PFSK-1 (cell line): Measurements from ENCODE around the gene RIMS1.

Experiments
- POLR2AphosphoS5 ChIP-seq: IDR thresholded peaks from 2 replicates; pipeline ENCODE4 v1.6.1; 2012; ENCODE audit warnings: low read depth, mild to moderate bottlenecking, control low read depth, low read length, moderate library complexity
- SIN3A ChIP-seq: IDR thresholded peaks from 2 replicates; pipeline ENCODE4 v1.6.1; 2012; ENCODE audit warnings: mild to moderate bottlenecking, low read length, moderate library complexity, borderline replicate concordance; ENCODE audit not compliant: insufficient read depth
- TAF1 ChIP-seq: IDR thresholded peaks from 2 replicates; pipeline ENCODE4 v1.6.1; 2012; ENCODE audit warnings: low read length, control low read depth, borderline replicate concordance; ENCODE audit not compliant: insufficient read depth
- TF ChIP-seq, protein P1 (sequence below), 2 experiments: IDR thresholded peaks; 2 replicates each; pipeline versions ENCODE4 v1.6.1 to v1.8.0; 2011 to 2012; ENCODE audit warnings: low read depth in 2 of 2, low read length in 2 of 2, control low read depth in 1 of 2, inconsistent platforms in 1 of 2, mild to moderate bottlenecking in 1 of 2, moderate library complexity in 1 of 2; ENCODE audit not compliant: insufficient read depth in 1 of 2

DNA sequence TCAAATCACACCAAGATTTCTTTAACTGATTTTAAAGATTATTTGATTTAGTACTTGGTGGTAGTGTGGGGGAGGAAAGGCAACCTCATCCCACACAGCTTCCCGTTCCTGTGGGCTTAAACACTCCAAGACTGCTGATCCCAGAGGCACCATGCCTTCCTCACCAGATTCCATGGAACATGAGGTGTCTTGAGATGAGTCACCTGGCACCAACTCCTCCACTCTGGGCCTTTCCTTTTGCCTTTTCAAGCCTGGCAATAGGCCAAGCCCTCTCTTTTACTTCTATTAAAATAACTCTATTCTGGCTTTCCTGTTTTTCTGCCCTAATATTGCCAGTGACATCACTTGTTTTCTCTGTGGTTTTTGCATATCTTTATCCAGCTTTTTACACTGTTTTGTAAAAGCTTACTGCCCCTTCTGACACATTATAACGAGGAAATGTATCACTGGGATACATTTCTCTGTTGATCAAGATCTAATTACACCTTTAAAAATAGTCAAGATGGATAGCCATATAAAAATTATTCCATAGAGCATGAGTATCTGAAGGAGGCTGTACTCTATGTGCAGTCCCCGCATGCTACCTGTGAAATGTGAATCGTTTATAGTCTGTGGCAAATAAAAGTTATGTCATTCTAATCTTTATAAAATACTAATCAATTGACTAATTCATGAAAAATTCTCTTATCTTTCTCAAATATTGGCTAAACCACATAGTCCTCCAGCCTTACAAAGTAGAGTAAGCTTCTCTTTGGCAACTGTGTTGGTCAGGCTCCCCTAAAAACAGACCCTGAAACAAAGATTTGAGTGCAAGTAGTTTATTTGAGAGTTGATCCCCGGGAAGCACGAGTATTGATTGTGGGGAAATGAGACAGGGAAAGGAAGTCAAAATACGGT lies 477.7 kb downstream of the RIMS1 start:
- TF ChIP-seq, protein P1, sequence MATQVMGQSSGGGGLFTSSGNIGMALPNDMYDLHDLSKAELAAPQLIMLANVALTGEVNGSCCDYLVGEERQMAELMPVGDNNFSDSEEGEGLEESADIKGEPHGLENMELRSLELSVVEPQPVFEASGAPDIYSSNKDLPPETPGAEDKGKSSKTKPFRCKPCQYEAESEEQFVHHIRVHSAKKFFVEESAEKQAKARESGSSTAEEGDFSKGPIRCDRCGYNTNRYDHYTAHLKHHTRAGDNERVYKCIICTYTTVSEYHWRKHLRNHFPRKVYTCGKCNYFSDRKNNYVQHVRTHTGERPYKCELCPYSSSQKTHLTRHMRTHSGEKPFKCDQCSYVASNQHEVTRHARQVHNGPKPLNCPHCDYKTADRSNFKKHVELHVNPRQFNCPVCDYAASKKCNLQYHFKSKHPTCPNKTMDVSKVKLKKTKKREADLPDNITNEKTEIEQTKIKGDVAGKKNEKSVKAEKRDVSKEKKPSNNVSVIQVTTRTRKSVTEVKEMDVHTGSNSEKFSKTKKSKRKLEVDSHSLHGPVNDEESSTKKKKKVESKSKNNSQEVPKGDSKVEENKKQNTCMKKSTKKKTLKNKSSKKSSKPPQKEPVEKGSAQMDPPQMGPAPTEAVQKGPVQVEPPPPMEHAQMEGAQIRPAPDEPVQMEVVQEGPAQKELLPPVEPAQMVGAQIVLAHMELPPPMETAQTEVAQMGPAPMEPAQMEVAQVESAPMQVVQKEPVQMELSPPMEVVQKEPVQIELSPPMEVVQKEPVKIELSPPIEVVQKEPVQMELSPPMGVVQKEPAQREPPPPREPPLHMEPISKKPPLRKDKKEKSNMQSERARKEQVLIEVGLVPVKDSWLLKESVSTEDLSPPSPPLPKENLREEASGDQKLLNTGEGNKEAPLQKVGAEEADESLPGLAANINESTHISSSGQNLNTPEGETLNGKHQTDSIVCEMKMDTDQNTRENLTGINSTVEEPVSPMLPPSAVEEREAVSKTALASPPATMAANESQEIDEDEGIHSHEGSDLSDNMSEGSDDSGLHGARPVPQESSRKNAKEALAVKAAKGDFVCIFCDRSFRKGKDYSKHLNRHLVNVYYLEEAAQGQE (IDR thresholded peaks at IDR 0.05; ENCODE audit: insufficient read depth in 1 of 2, low read depth in 2 of 2, low read length in 2 of 2) = 0 out of 4 replicates have a peak, but pooled peaks of 1 of the 2 experiments have one; percentile 15
- no peak for TF ChIP-seq POLR2AphosphoS5
- TF ChIP-seq SIN3A = no peak
- no peak for TF ChIP-seq TAF1
